GM18498 (cell line): ENCODE measurements around the gene PHAF1.

Experiments
- ATAC-seq: cut with Tn5 transposase; IDR thresholded peaks from one replicate; pipeline ENCODE4 v1.9.1; 2021; ENCODE audit warnings: mild to moderate bottlenecking, moderate library complexity; ENCODE audit not compliant: unreplicated experiment

Gene PHAF1

DNA sequence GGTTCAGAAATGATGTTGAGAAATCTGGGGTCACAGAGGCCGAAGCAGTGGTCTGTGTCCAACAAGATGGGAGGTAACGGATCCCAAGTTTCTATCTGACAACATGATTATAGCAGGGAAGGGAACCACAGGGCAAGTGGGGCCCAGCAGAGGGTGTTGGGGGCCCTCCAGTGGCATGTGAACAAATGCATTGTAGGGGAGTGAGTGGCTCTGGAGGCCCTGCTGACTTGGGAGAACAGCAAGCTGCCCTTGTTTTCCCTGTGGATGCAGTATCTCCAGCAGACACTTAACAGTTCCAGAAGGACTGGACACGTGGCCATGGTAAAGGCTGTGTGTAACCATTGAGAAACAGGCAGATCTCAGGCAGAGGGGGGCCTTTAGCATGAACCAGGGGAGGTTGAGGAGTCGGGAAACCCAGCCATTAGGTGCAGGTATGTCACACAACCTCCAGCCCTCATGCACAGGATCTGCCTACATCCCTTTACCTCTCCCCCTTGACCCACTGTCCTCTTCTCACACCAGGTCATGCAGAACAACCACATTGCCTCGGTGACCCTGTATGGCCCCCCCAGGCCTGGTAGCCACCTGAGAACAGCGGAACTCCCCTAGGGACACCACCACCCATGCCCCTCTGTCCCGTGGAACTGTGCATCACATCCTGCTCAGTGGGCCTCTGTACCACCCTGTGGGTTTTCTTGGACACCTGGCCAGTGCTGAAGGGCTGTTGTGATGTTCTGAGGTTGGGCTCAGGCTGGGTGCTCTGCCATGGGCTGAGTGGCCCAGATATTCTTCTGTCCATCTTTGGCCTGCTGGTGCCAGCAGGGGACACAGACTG, 37.0 kb downstream of the PHAF1 start:
- no peak for ATAC-seq

DNA sequence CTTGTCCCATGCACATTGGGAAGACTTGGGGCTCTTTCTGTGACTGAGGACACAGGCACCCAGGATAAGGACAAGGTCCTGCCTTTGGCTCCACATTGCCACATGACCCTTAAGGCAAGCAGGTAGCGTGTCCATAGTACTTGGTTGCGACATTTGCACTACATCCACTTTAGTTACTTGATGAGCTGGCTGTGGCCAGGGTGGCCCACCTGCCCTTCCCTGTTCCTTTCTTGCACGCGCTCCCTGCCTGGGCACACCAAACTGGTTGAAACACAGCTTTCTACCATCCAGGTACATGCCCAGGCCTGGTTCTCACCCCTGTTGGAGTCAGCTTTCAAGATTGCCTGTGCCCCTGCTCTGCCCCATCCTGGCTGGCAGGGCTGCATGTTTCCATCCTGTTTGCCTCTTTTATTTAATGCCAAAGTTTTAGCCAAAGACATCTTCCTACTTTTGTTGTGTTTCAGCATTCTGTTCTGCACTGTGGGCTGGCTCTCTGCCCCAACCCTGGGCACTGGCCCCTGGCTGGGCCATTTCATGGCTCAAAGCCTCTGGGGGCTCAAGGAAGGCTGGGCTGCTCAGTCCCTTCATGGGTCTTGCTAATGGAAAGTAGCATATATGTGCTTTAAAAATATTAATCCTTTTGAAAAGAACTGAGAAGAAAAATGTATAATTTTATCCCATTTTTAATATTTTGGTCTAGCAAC, 37.8 kb downstream of the PHAF1 start:
- no peak for ATAC-seq

DNA sequence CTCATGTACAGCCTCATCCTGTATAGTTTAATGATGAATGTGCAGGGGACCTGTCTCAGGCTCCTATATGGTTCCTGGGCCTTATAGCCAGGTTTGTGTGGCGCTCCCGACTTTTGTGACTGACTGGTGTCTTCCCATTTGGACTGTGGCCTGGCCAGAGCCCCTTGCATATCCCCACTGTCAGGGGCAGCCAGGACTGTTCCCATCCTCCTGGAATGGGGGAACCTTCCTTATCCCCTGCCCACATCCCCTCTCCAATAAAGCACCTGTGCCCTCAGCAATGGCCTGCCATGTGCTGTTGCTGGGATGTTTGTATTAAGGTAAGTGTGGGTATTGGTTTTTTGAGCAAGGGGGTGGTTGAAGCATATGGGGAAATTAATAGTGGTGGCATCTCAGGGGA, 38.5 kb downstream of the PHAF1 start:
- ATAC-seq, result no peak

DNA sequence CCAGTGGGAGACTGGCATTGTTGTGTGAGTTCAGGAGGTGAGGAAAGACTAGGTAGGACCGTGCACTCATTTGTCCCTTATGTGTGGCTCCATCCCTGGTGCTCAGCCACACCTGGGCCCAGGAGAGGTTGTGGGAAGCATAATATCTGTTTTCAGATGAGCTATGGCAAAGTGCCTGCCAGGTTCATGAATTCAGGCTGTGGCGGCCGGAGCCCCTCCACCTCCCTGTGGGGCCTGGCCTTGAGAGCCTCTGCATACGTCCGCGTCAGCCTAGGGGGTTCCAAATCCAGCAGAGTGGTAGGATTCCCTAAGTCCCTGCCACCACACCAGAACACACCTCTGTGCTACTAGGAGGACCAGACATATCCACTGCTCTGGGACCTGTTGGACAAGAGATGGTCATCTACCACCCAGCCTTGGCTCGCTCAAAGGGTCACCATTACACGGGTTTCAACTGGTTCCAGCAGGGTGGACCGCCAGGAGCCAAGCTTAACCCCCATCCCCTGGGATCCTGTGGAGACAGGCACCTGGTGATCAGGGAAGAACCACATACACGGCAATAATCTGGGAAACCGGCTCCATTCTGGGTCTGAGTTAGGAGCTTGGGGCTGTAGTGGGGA, 39.0 kb downstream of the PHAF1 start:
- no peak for ATAC-seq

DNA sequence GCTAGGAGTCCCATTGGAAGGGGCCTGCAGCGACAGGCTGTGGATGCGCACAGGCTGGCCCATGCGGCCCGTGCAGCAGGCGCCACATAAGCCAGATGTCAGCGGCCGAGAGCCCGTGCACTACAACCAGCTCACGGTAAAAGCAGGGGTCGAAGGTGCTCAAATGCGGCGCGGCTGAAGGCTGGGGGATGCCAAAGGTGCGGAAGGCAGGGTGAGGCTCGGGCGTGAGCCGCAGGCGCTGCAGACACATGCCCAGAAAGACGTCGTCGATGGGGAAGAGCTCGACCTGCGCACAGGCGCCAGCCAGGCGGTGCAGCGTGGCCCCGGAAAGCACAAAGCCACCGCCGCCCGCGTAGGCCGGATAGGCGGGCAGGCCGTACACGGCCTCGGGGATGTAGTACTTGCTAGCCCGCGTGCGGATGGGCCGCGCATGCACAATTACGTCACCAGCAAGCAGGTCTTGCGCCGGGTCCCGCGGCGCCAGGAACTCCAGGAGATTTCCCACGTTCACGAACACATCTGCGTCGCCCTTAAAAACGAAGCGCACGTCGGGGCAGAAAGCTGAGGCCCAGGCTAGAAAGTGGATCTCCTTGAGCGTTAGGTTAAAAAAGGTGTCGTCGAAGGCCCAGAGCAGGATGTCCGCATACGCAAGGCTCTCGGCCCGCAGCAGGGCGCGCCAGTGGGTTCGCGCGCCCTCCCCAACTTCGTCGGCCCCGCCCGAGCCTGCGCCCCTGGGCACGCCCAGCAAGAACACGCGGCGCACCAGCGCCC, 39.7 kb downstream of the PHAF1 start:
- ATAC-seq, result no peak

DNA sequence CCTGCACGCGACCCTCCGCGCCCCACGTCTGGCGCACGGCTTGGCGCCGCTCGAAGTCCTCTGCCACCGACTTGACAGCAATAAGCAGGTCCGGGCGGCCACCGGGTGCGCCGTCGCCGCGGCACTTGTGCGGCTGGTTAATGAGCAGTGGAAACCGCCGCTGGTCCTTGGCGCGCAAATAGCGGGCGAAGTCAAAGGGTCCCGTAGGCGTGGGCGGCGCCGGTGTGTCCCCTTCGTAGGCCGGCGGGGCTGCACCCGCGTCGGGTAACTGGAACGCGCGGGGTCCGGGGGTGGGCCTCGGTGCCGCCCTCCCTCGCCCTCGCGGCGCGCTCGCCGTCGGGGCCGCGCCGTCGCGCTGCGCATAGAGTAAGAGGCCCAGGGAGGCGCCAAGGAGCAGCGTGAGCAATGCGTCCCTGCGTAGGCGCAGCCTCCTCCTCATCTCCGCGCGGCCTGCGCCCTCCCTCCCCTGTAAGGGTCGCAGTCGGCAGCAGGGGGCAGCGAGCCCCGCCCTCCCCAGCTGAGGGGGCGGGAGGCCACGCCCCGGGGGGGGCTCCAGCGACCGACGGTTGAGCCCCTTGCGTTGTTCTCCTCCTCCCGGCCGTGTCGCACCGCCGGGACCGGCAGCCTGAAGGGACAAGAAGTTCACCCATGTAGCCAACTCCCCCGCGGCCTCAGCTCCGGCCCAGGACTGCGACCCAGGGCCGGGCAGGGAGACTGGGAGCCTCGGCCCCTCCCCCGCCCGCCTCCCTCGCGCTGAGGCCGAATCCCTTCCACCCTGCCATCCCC, 40.5 kb downstream of the PHAF1 start:
- peak; percentile 33 for ATAC-seq

- peak; percentile 53 for ATAC-seq
These were observed 41.2 kb downstream of the PHAF1 start, which contains the start of gene B3GNT9 for GRCh38 chr16:67150833-67151396. Gene B3GNT9 (minus strand): TSS chr16:67150998. CDS start chr16:67150485, 513 bp downstream.

DNA sequence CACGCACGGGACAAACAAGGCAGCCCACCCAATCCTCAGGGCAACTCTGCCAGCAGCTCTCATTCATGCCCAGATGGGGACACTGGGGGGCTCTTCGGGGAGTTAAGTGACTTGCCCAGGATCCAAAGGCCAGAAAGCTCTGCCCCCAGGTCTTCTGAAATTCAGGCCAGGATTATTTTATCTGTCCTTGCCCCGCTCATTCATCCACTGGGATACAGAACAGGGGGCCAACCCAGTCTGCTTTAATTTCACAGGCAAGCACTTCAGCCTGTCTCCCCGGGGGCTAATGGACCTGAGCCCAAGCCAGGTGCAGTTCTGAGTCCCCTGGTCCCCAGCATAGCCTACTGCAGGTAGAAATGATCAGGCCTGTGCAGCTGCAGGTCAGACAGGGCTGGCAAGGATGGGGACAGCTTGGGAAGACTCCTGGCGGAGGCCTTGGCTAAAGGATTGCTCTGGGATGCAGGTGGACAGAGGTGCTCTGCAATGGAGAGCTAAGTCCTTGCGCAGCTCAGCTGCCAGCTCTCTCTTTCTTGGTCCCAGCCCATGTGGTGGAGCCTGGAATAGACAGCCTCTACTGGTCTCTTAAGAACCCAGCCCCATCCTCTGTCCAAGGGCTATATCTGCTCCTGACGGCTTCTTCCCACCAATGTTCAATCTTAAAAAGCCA, 41.8 kb downstream of the PHAF1 start:
- no peak for ATAC-seq

DNA sequence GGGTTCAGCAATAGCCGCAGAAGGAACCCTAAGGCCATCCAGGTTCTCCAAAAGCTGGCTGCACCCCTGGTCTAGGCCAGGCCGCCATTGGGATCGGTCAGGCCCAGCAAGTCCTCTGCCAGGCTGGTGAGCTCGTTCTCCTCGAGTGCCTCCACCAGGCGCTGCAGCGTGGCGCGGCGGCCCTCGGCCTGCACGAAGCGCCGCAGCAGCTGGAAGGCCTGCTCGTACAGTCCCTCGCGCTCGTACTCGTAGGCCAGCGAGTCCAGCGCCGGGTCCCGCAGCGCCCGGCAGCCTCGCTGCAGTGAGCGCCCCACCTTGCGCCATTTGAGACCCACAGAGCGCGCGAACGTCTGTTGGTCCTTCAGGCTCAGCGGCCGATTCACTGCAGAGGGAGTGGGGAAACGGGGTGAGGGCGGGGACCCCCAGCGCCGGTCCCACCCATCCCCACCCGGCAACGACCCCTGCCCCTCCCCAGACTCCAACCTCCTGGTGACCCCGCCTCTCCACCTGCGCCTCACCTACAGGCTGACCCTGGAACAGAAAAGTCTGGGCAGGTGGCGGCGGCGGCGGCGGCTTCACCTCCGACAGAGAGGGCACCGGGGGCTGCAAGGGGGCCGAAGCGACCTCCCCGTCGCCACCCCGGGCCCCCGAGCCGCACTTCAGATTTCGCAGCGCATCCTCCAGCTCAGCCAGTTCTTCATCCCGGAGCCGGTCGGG, 45.0 kb downstream of the PHAF1 start:
- no peak for ATAC-seq

- no peak for ATAC-seq
These were observed 45.8 kb downstream of the PHAF1 start for GRCh38 chr16:67155295-67156142.

- no peak for ATAC-seq
These were observed 46.6 kb downstream of the PHAF1 start for GRCh38 chr16:67156143-67156844.

DNA sequence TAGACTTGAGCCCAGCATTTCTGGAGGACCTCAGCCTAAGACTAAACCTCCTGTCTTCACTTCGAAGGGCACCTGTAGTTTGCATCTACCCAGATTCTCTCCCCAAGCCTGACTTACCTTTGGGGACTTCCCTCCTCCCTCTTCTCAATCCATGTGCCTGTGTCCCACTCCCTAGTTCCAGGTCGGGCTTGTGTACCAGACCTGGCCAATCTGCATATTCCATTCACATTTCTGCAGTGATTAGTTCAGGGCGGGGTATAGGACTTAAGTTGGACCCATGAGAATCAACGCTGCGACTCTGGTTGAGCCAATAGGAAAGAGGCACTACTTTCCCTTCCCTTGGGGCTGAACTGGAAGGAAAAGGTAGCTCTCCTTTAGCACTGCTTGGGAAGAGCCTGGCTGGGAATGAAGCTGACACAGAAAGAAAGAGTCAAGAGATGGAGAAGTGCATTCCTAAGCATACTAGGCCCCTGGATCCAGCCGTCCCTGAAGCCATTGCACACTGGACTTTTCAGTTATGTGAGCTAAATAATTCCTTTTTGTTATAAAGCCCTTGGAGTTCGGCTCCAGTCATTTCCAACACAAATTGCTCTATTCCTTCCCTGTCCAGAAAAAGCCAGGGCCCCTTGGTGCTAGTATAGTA, 47.5 kb downstream of the PHAF1 start:
- ATAC-seq, result no peak

DNA sequence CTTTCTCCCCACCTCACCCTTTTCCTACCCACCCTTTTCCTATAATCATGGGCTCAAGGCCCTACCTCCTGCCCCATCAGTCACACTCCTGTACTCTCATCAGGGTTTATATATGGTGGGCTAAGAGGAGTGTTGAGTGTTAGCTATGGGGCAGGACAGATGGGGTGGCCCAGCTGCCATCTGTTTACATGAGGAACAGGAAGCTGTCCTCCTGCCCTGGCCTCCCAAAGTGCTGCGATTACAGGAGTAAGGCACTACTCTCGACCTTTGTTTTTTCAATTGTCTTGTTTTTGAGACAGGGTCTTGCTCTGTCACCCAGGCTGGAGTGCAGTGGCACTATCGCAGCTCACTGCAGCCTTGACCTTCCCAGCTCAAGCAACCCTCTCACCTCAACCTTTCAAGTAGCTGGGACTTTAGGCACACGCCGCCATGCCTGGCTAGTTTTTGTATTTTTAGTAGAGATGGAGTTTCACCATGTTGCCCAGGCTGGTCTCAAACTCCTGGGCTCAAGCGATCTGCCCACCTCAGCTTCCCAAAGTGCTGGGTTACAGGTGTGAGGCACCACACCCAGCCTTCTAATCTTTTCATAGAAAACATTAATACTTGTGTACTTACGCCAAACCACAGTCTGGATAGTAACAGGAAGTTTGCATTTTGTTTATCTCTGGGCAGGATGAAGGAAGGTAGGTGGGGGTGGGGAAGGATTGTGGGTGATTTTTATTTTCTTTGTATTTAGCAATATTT, 48.3 kb downstream of the PHAF1 start:
- ATAC-seq, result no peak

DNA sequence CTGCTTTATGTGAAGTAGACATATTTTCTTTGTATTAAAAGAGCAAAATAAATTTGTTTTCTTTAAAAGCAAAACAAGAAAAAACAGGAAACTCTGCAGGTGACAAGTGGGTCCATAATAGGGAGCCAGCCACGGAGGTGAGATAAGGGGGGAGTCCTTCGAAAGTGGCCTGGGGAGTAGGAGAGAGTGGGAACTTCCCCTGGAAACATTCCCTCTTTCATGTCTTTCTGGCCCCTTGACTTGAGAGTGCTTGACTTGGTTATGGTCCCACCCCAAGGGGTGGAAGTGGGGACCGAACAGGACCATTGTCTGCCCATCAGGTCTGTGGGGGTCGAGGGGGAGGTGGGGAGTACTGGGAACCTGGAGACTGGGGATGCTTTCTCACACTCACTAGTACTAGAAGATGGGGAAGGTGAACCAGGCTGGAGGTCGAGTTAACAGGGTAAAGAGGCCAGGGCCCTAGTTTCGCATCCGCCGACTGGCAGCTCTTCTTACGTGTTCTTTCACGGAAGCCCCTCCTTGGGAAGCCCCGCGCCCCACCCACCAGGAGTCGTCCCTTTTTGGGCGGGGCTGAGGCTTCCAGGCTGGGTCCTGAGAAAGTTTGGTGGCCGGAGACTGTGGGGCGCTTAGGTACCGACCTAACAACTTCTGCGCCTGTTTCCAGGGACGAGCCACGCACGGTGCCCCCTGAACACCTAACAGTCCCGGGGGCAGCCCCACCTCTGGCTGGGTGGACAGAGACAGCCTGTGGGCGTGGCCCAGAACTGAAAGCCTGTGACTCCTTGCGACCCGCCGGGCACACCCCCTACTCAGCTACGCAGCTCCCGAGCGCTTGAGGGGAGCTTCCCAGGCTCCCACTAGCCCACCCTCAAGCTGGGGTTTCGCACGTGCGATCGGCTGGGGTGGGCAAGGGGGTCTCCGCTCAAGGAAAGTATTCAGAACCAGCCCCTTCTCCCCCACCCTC, 49.2 kb downstream of the PHAF1 start:
- peak; percentile 46 for ATAC-seq

DNA sequence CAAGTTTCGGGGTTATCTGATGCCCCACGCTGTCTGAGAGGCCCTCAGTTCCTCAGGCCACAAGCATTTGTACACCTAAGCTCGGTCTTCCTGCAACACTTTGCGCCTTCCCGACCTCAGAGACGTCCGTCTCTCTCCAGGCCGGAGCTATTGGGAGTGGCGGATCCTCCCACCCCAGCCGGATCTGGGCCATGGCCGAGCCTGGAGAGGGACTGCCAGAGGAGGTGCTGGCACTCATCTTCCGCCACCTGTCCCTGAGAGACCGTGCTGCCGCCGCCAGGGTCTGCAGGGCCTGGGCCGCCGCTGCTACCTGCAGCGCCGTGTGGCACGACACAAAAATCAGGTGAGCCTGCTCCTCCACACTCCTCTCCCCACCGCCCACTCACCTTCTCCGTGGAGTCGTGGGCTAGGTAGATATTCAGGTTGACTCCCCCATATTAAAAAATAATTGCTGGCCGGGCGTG, 51.9 kb downstream of the PHAF1 start:
- ATAC-seq, result no peak
